ENCODE measurements around the gene FNDC3B. TPM values are rescaled to one million over a fixed set of nuclear protein-coding genes. Genes with fewer than 3 reads are reported as not detected.

Gene FNDC3B
- polyA plus RNA-seq, 2 of the 4 experiments (the other 2 are of a cell fraction) = 29.5 to 33.6 TPM

GRCh38 chr3:172282850-172283249, 243.5 kb downstream of the FNDC3B start:
- H3K4me2 ChIP-seq = no peak overlapping the region
- WGBS (ENCODE audit: missing lambda C conversion rate) = 79% methylated on average over 3 of the region's 3 CpGs
- no peak for TF ChIP-seq PBX3 (IDR thresholded peaks at IDR 0.05)
- no peak for TF ChIP-seq CTCF (IDR thresholded peaks at IDR 0.05)
- TF ChIP-seq NFE2L2 (conservative IDR thresholded peaks at IDR 0.05; ENCODE audit: low read length) = no peak
- TF ChIP-seq EHF (CRISPR knock-in tag; IDR thresholded peaks at IDR 0.05) = no peak
- TF ChIP-seq RAD21 (conservative IDR thresholded peaks at IDR 0.05 in 1 of 2, IDR thresholded peaks at IDR 0.05 in 1 of 2) = no peak
- no peak for TF ChIP-seq KDM1A (IDR thresholded peaks at IDR 0.05; ENCODE audit: low read depth)
- TF ChIP-seq KDM5A (IDR thresholded peaks at IDR 0.05) = no peak
- TF ChIP-seq REST (IDR thresholded peaks at IDR 0.05) = no peak
- TF ChIP-seq ZC3H11A (IDR thresholded peaks at IDR 0.05) = no peak
- TF ChIP-seq RNF2 (IDR thresholded peaks at IDR 0.05; ENCODE audit: borderline replicate concordance, low read depth) = no peak
- no peak for TF ChIP-seq CEBPB (IDR thresholded peaks at IDR 0.05)
- no peak for TF ChIP-seq SMC3 (IDR thresholded peaks at IDR 0.05)
- TF ChIP-seq HOXB5 (CRISPR knock-in tag; IDR thresholded peaks at IDR 0.05) = no peak
- TF ChIP-seq HOXB13 (CRISPR knock-in tag; IDR thresholded peaks at IDR 0.05; ENCODE audit: low read depth) = no peak
- TF ChIP-seq GATA3 (IDR thresholded peaks at IDR 0.05; ENCODE audit: borderline replicate concordance) = no peak
- TF ChIP-seq CHD2 (IDR thresholded peaks at IDR 0.05; ENCODE audit: low read length, partially characterized antibody) = no peak
- TF ChIP-seq HEYL (CRISPR knock-in tag; IDR thresholded peaks at IDR 0.05) = no peak
- no peak for TF ChIP-seq ZFP36 (IDR thresholded peaks at IDR 0.05; ENCODE audit: borderline replicate concordance, partially characterized antibody)
- no peak for TF ChIP-seq NPAS2 (CRISPR knock-in tag; IDR thresholded peaks at IDR 0.05; ENCODE audit: borderline replicate concordance)
- no peak overlapping the region for H3K27ac ChIP-seq
- peaks cover 67% of the 10 kb centered on the region for H3K4me1 ChIP-seq
- no peak overlapping the region for H3K4me3 ChIP-seq
- ATAC-seq (no peak), DNase-seq (ENCODE audit: low read depth in 1 of 2, low spot score in 1 of 2) (no peak), FAIRE-seq (no peak)
- POLR2A ChIA-PET = no interaction called here
- H3K9me3 ChIP-seq = no peaks in the 10 kb centered on the region
- CTCF ChIA-PET = no interaction called here

GRCh38 chr3:172283841-172284357, 244.5 kb downstream of the FNDC3B start:
- no peaks in the 10 kb centered on the region for H3K9me3 ChIP-seq
- peaks cover 60% of the 10 kb centered on the region for H3K4me1 ChIP-seq
- ChIA-PET POLR2A (no interaction called here), CTCF (no interaction called here)
- WGBS (ENCODE audit: missing lambda C conversion rate) = 87% methylated on average over 5 of the region's 5 CpGs
- ATAC-seq = no peak
- H3K27ac ChIP-seq = no peak overlapping the region
- no peak for TF ChIP-seq FOXS1 (CRISPR knock-in tag; IDR thresholded peaks at IDR 0.05)
- no peak for TF ChIP-seq ATOH8 (CRISPR knock-in tag; IDR thresholded peaks at IDR 0.05; ENCODE audit: low read depth)
- no peak for TF ChIP-seq RARB (CRISPR knock-in tag; IDR thresholded peaks at IDR 0.05)
- TF ChIP-seq FOSB (CRISPR knock-in tag; IDR thresholded peaks at IDR 0.05) = no peak
- no peak for TF ChIP-seq ELK1 (IDR thresholded peaks at IDR 0.05; ENCODE audit: low read depth, low read length)
- DNase-seq (ENCODE audit: low read depth in 1 of 2, low spot score in 1 of 2) = no peak
- FAIRE-seq = no peak
- no peak overlapping the region for H3K4me2 ChIP-seq
- no peak overlapping the region for H3K4me3 ChIP-seq

Measured in A549 (cell line).